Measurements from ENCODE around the gene HUWE1. TPM values are rescaled to one million over a fixed set of nuclear protein-coding genes. Genes with fewer than 3 reads are reported as not detected.

Gene HUWE1
- total and polyA plus RNA-seq, 12 donors = 38.4 to 170 (median 109) TPM

- TF ChIP-seq CTCF (IDR thresholded peaks at IDR 0.05) = no peak
- no peak for TF ChIP-seq POLR2A (IDR thresholded peaks at IDR 0.05)
- Histone ChIP-seq H3K4me1 (replicated peaks in 1 of 2) (no peaks in the 10 kb centered on the region), H3K27ac (no peak overlapping the region), H3K9me3 (replicated peaks in 1 of 3) (no peaks in the 10 kb centered on the region), H3K4me3 (no peak overlapping the region), H3K27me3 (no peaks in the 10 kb centered on the region), H3K36me3 (replicated peaks in 1 of 2) (peaks cover 0 to 98% of the 10 kb centered on the region in 2 donors)
- intact Hi-C loops (cut with DNase I) = no loop called here
- WGBS, 4 donors = 72 to 92% (median 80%) methylated on average over 3 of the region's 3 CpGs
- no peak for DNase-seq
These were observed 124.6 kb downstream of the HUWE1 start for GRCh38 chrX:53561912-53562311.

- 81 to 96% (median 88%) methylated on average over 2 to 6 of the region's 6 CpGs for WGBS, 4 donors
- DNase-seq = no peak
- Histone ChIP-seq H3K27ac (no peak overlapping the region), H3K4me3 (no peak overlapping the region), H3K4me1 (replicated peaks in 1 of 2) (no peaks in the 10 kb centered on the region), H3K9me3 (replicated peaks in 1 of 3) (no peaks in the 10 kb centered on the region), H3K27me3 (no peaks in the 10 kb centered on the region), H3K36me3 (replicated peaks in 1 of 2) (peaks cover 0 to 85% of the 10 kb centered on the region in 2 donors)
- intact Hi-C loops (cut with DNase I) = no loop called here
- TF ChIP-seq CTCF (IDR thresholded peaks at IDR 0.05) = no peak
These were observed 127.9 kb downstream of the HUWE1 start for GRCh38 chrX:53558646-53559045.

GRCh38 chrX:53556868-53557267 lies 129.7 kb downstream of the HUWE1 start:
- H3K4me3 ChIP-seq = no peak overlapping the region
- 66 to 92% (median 87%) methylated on average over 3 of the region's 3 CpGs for WGBS, 4 donors
- H3K36me3 ChIP-seq (replicated peaks in 1 of 2) = peaks cover 0 to 85% of the 10 kb centered on the region in 2 donors
- no peak overlapping the region for H3K27ac ChIP-seq
- H3K9me3 ChIP-seq (replicated peaks in 1 of 3) = no peaks in the 10 kb centered on the region
- TF ChIP-seq CTCF (IDR thresholded peaks at IDR 0.05) = no peak
- no peak for TF ChIP-seq POLR2A (IDR thresholded peaks at IDR 0.05)
- no peaks in the 10 kb centered on the region for H3K4me1 ChIP-seq (replicated peaks in 1 of 2)
- no peak for DNase-seq
- intact Hi-C loops (cut with DNase I) = no loop called here
- no peaks in the 10 kb centered on the region for H3K27me3 ChIP-seq

- H3K36me3 ChIP-seq (replicated peaks in 1 of 2) = peaks cover 0 to 91% of the 10 kb centered on the region in 2 donors
These were observed 135.6 kb downstream of the HUWE1 start for GRCh38 chrX:53550756-53551463.

GRCh38 chrX:53547668-53548067 lies 138.9 kb downstream of the HUWE1 start:
- no peak for DNase-seq
- Histone ChIP-seq H3K36me3 (replicated peaks in 1 of 2) (peaks cover 0 to 95% of the 10 kb centered on the region in 2 donors), H3K4me1 (replicated peaks in 1 of 2) (no peaks in the 10 kb centered on the region), H3K27me3 (no peaks in the 10 kb centered on the region), H3K4me3 (no peak overlapping the region), H3K9me3 (replicated peaks in 1 of 3) (no peaks in the 10 kb centered on the region), H3K27ac (no peak overlapping the region)
- intact Hi-C loops (cut with DNase I) = no loop called here
- 73 to 86% (median 81%) methylated on average over 7 to 12 of the region's 12 CpGs for WGBS, 4 donors
- no peak for TF ChIP-seq POLR2A (IDR thresholded peaks at IDR 0.05)
- TF ChIP-seq CTCF (IDR thresholded peaks at IDR 0.05) = no peak

More at GRCh38 chrX:53550756-53551463, 135.6 kb downstream of the HUWE1 start:
- no peak for DNase-seq
- intact Hi-C loops (cut with DNase I) = no loop called here
- Histone ChIP-seq H3K4me1 (replicated peaks in 1 of 2) (no peaks in the 10 kb centered on the region), H3K9me3 (replicated peaks in 1 of 3) (no peaks in the 10 kb centered on the region), H3K27me3 (no peaks in the 10 kb centered on the region), H3K27ac (no peak overlapping the region), H3K4me3 (no peak overlapping the region)
- 88 to 96% (median 92%) methylated on average over 11 to 18 of the region's 18 CpGs for WGBS, 4 donors
- no peak for TF ChIP-seq POLR2A (IDR thresholded peaks at IDR 0.05)

Data from adrenal gland (tissue), 12 donors.